GM15510 (cell line): ENCODE results near the gene STT3B.

ENCODE experiments used
- POLR2A ChIP-seq: IDR thresholded peaks from 3 replicates; pipeline ENCODE4 v1.6.1; 2011; ENCODE audit warnings: borderline replicate concordance; ENCODE audit not compliant: insufficient read length; ENCODE audit errors: extremely low read depth

STT3B gene

GRCh38 chr3:31624083-31624709 lies 91.5 kb downstream of the STT3B start:
- no peak for TF ChIP-seq POLR2A

- no peak for TF ChIP-seq POLR2A
Observed at GRCh38 chr3:31625358-31625757, 92.6 kb downstream of the STT3B start.

- no peak for TF ChIP-seq POLR2A
Observed at GRCh38 chr3:31629054-31629453, 96.3 kb downstream of the STT3B start.

GRCh38 chr3:31634476-31634875 lies 101.8 kb downstream of the STT3B start:
- TF ChIP-seq POLR2A = no peak

GRCh38 chr3:31635545-31635944 lies 102.8 kb downstream of the STT3B start:
- no peak for TF ChIP-seq POLR2A

- no peak for TF ChIP-seq POLR2A
Observed at GRCh38 chr3:31636049-31636448, 103.3 kb downstream of the STT3B start.

- no peak for TF ChIP-seq POLR2A
Observed at GRCh38 chr3:31636694-31637442, 104.1 kb downstream of the STT3B start.

- no peak for TF ChIP-seq POLR2A
Observed at GRCh38 chr3:31639828-31640227, 107.1 kb downstream of the STT3B start.

- no peak for TF ChIP-seq POLR2A
Observed at GRCh38 chr3:31645256-31645655, 112.5 kb downstream of the STT3B start.

GRCh38 chr3:31648286-31648968 lies 115.7 kb downstream of the STT3B start:
- no peak for TF ChIP-seq POLR2A

GRCh38 chr3:31652296-31652695 lies 119.6 kb downstream of the STT3B start:
- TF ChIP-seq POLR2A = no peak

GRCh38 chr3:31653464-31653863 lies 120.7 kb downstream of the STT3B start:
- TF ChIP-seq POLR2A = no peak

- no peak for TF ChIP-seq POLR2A
Observed at GRCh38 chr3:31654998-31655397, 122.3 kb downstream of the STT3B start.

- no peak for TF ChIP-seq POLR2A
Observed at GRCh38 chr3:31659246-31659645, 126.5 kb downstream of the STT3B start.

- no peak for TF ChIP-seq POLR2A
Observed at GRCh38 chr3:31661286-31661685, 128.6 kb downstream of the STT3B start.
